ENCODE measurements around the gene CARM1.
"Not testable (repeated sequence)": the region's sequence is repeated elsewhere in the genome, so short reads cannot be mapped to it uniquely, and the experiment has no call there.

The CARM1 gene

GRCh38 chr19:10848230-10848856 is 23.0 kb upstream of the CARM1 start, which contains the start of gene C19orf38:
Gene C19orf38 (plus strand): TSS chr19:10848415. CDS start chr19:10848509, 94 bp downstream.
- no peak for DNase-seq

GRCh38 chr19:10850631-10851030 is 20.7 kb upstream of the CARM1 start:
- DNase-seq = no peak

DNA sequence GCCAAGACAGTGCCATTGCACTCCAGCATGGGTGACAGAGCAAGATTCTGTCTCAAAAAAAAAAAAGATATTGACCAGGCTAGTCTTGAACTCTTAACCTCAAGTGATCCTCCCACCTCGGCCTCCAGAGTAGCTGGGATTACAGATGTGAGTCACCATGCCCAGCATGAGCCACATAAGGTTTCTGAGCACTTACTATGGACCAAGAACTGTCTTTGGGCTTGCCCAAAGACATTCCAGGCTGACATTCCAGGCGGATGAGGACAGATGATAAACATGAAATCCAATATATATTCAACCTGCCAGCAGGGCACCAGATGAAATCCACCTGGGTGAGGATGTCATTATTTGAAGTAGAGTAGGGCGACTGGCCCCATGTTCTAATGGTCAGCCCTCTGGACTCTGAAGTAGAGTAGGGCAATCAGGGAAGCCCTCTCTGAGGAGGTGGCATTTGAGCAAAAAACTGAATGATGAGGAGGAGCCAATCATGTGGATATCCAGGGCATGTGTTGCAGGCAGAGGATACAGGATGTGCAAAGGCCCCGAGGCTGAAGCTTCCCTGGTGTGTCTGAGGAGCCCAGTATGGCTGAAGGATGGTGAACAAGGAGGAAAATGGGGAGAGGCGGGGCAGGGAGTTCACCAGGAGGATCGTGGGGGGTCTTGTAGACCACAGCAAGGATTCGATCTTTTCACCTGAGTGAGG is 19.1 kb upstream of the CARM1 start:
- DNase-seq = no peak

- DNase-seq = no peak
These were observed 18.4 kb upstream of the CARM1 start for GRCh38 chr19:10852941-10853340.

DNA sequence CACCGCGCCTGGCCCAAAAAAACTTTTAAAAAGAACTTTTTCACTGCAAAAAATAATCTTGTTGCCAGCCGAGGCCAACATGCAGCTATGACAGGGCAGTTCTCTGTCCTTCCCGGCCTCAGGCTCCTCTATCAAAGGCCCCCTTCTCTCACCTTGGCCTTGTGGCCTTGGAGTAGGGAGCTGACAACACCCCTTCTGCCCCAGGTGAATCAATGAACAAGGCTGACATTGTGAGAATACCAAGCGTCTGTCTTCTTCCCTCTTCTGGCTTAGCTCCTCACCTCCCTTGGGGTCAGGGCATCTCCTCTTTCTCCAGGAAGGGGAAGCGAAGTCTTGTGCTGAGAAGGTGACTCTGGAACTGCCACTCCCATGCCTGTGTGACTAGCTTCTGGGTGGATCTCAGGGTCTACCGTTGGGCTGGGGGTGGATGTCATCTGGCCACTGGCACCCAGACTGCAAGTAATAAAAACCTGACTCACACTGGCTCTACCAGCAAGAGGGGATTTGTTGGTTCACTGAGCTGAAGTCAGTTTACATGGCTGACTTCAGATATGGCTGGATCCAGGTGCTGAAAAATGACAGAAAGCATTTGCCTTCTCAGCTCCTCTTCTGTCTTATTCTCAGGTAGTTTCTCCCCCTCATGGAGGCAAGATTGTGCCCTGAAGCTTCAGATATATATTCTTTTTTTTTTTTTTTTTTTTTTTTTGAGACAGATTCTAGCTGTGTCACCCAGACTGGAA is 16.8 kb upstream of the CARM1 start:
- DNase-seq = no peak

- DNase-seq = no peak
These were observed 15.4 kb upstream of the CARM1 start for GRCh38 chr19:10855879-10856522.

DNA sequence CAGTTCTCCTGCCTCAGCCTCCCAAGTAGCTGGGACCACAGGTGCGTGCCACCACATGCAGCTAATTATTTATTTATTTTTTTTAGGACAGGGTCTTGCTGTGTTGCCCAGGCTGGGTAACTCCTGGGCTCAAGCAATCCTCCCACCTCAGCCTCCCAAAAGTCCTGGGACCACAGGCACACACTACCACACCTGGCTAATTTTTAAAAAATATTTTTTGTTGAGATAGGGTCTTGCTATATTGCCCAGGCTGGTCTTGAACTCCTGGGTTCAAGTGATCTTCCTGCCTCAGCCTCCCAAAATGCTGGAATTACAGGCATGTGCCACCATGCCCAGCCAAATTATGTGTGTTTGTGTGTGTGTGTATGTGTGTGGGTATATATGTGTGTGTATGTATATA is 14.5 kb upstream of the CARM1 start:
- DNase-seq = not testable (repeated sequence)

DNA sequence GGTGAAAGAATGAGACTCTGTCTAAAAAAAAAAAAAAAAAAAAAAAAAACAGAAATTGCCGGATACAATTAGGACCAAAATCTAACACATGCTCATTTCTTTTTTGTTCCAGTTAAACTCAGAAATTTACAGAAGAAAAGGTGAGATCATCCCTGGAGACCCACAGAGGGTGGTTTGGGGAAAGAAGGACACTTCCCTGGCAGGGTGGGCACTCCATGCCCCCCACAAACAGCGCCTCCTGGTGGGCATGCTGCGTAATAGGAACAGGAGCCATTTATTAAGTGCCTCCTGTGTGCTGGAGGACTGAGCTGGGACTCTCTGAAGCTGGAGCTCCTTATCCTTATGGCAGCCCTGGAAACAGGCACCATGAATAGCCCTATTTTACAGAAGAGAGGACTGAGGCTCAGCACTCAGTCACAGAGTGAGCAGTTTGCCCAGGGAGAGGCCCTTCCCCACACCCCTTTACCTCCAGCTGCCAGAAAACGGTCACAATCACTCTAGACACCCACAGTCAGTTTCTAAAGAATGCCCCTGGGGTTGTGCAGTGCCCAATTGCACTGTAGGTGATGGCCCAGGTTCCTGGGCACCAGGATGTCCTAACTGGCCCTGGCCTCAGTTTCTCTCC is 13.0 kb upstream of the CARM1 start:
- no peak for DNase-seq

DNA sequence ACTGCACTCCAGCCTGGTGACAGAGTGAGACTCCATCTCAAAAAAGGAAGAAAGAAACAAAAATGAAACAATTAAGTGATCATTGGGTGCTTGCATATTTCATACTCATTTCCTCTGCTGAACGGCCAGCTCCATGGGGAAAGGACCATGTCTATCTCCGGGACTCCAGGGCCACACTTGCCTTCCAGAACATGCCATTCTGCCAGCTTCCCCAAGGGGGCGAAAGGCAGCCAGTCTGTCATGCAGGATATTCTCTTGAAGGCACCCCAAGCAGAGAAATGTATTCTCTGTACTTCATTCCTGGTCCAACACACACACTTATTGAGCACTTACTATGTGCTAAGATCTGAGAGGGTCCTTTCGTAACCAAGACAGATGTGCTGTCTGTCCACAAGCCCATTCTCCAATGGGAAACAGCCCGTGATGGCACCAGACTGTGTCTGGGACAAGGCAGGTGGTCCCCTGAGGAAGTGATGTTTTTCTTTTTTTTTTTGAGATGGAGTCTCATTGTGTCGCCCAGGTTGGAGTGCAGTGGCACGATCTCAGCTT is 10.2 kb upstream of the CARM1 start:
- DNase-seq = no peak

DNA sequence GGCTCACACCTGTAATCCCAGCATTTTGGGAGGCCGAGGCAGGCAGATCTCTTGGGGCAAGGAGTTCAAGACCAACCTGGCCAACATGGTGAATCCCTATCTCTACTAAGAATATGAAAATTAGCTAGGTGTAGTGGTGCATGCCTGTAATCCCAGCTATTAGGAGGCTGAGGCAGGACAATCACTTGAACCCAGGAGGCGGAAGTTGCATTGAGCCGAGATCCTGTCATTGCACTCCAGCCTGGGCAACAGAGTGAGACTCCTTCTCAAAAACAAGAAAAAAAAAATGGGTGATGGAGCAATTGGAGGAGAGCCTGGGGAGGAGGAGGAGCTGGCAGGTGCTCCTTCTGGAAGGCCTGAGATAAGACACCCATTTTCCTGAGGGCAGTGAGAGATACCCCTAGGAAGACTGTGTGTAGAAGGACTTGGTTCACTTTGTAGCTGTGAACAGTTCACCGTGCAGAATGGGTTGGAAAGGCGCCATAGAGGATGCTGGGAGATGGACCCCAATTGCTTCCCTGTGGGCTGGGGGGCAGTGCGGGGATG is 8.7 kb upstream of the CARM1 start:
- no peak for DNase-seq

DNA sequence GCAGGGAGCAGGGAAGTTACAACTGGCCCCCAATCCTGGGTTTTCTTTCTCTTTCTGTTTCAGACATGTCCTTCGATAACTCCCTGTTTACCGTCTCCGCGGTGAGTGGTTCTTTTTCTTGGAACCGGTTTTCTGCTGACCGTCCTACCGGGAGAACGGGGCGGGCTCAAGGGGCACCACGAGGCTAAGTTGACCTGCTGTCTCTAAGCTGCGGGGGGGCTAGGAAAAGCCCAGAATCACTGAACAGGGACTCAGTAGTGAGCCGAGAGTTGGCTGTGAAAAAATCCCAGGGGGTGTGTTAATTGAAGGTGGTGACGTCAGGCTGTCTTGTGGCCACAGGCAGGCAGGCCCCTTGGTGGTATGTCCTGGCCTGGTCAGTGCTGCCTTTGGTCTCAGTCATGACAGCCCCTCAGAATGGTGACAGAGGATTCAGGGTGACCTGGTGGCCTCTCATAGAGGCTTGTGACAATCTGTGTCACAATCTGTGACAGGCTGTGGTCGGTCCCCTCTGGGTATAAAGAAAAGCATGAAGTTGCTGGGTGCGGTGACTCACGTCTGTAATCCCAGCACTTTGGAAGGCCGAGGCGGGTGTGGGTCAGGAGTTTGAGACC is 8.1 kb upstream of the CARM1 start:
- no peak for DNase-seq

DNA sequence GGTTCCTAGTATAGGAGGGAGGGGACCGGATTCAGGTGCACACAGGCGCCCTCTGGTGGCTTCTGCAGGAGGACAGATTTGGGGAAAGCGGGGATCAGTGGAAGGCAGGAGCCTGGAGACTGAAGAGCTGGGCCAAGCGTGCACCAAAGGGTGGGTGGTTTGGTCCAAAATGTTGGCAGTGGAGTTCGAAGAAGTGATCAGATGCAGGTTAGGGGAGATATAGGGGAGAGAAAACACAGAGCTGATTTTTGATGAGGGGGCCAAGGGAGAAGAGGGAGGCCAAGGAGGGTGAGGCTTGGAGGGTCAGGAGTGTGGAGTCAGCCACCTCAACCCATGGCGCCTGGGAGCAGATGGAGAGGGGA is 6.8 kb upstream of the CARM1 start:
- DNase-seq = peak; percentile 7

- no peak for DNase-seq
These were observed 4.9 kb upstream of the CARM1 start for GRCh38 chr19:10866495-10866894.

DNA sequence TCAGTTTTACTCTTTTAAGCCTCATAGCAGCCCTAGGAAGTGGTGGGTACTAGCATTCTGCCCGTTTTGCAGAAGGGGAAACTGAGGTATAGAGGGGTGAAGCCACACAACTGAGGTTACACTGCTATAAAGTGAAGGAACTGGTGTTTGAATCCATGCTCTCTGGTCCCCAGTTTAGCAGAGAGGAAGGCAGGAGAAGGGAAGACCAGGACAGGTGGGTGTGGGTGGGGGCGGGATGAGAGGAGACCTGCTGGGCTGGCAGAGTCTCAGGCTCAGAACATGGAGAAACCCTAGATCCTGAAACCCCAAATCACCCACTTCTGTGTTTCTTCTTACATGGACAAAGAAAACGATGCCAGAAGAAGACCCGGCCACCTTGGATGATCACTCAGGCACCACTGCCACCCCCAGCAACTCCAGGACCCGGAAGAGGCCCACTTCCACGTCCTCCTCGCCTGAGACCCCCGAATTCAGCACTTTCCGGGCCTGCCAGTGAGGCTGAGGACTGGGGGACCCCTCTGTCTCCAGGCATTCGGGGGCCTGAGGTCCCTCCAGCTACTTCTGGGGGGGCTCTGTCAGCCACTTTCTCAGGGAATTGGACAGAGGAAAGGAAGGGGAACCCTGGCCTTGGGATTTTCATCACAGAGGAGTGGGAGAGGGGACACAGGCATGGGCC is 2.3 kb upstream of the CARM1 start:
- no peak for DNase-seq

GRCh38 chr19:10869872-10870311 is 1.5 kb upstream of the CARM1 start:
- DNase-seq = not testable (repeated sequence)

DNA sequence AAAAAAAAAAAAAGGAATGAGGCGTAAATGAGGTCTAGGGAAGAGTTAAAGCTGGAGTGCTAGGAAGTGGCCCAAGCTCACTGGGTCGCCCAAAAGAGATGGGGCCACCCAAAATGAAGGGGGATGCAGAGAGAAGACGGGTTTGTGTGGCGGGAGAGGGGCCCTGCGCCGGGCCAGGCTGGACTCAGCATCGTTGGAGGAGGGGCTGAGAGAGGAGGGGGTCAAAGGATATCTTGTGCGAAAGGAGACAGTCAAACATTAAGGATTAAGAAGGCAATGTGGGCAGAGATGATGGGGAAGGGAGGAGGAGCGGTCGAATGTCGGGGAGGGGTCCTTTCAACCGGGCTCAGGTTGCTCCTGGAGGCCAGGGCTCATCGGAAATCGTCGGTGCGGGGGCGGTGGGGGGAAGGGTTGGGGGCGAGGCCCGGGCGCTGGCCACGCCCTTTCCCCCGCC is 825 bp upstream of the CARM1 start:
- no peak for DNase-seq

DNA sequence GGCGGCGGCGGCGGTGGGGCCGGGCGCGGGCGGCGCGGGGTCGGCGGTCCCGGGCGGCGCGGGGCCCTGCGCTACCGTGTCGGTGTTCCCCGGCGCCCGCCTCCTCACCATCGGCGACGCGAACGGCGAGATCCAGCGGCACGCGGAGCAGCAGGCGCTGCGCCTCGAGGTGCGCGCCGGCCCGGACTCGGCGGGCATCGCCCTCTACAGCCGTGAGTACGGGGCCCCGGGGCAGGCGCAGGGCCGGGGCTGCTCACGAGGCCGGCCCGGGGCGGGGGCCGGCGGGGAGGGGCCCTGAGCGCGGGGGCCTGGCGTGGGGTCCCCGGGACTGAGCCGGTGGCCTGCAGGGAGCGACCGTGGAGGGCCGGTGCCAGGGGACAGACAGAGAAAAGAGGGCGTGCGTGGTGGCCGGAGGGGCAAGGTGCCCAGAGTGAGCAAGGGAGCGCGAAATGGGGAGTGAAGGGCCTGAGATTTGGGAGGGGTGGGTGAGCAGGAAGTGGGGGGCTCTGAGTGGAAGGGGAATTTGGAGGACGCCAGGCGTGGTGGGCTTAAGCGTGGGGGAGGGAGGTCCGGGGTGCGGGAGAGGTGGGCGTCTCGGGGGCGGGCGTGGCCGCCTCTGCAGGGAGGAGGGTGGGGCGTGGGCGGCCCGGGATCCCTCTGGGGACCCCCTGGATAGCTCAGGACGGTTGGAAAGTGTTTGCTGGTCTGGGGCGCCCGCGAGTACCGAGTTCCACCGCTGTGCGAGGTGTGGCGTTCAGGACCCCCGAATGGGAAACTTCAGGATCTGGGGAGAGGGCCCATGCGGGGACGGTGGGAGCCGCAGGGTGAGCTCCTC is 575 bp downstream of the CARM1 start:
- no peak for DNase-seq

- no peak for DNase-seq
These were observed 1.3 kb downstream of the CARM1 start for GRCh38 chr19:10872546-10873107.

- DNase-seq = no peak
These were observed 2.7 kb downstream of the CARM1 start for GRCh38 chr19:10874024-10874423.

All from NCI-H2081 treated with DMSO at 0.1 percent for 48 hours (cell line).